ENCODE data around the gene HPGDS.

HPGDS gene

GRCh38 chr4:94253036-94253435 lies 89.6 kb downstream of the HPGDS start:
- no peak for DNase-seq (ENCODE audit: low read depth)

- DNase-seq (ENCODE audit: low read depth) = no peak
Observed at GRCh38 chr4:94251094-94251493, 91.5 kb downstream of the HPGDS start.
